K562 (cell line): ENCODE measurements around the gene PTK6. TPM values are rescaled to one million over a fixed set of nuclear protein-coding genes. Genes with fewer than 3 reads are reported as not detected.

Source experiments
- ATAC-seq: fragments of 200-7000 bp; cut with Tn5 transposase; 3 replicates; pipeline ENCODE4 v1.9.1; 2020; ENCODE audit warnings: moderate library complexity
- BruUV-seq: library from RNA; stranded (reverse); fragments of 400-500 nt; replicated peaks from 2 replicates; lab custom pipeline; 2021; lab: Mats Ljungman, UMichigan
- CTCF ChIA-PET: fragments of 300-600 bp; formaldehyde crosslinking; extraction: SDS; loops from one replicate; lab custom pipeline; 2021; ENCODE audit warnings: low intra/inter-chr PET ratio; lab: Yijun Ruan, JAX
- POLR2A ChIA-PET: fragments of 300-600, 350-650 bp; sonication (Branson Sonifier 250); formaldehyde crosslinking; extraction: SDS; loops from one replicate; lab custom pipeline; 2021; ENCODE audit warnings: antibody characterized with exemption, inconsistent platforms; lab: Yijun Ruan, JAX
- DNase-seq, 4 experiments: peaks; one replicate each; pipeline versions ENCODE4 v3.0.0 to v3.0.0-alpha.2; 2011 to 2018; ENCODE audit warnings: low spot score in 3 of 4, mixed read lengths in 3 of 4; ENCODE audit errors: extremely low read depth in 1 of 4
- FAIRE-seq: peaks from 2 replicates; lab custom pipeline; 2011; peaks lifted over from hg19 to GRCh38; lab: Jason Lieb, UNC
- H2AFZ ChIP-seq: 2 replicates; pipeline ENCODE4 v1.6.0; 2011; ENCODE audit warnings: low read depth, low read length, control low read depth, inconsistent platforms
- H3K27ac ChIP-seq: fragments of 200-600 bp; 3 replicates; pipeline ENCODE4 v1.8.0; 2011; ENCODE audit warnings: low read depth, mild to moderate bottlenecking, control low read depth, inconsistent platforms, low read length, moderate library complexity, mixed read lengths; ENCODE audit errors: extremely low read depth
- H3K27me3 ChIP-seq, 2 experiments: fragments of 300-600 bp in 1 of 2; 2 replicates in 1 of 2; 3 replicates in 1 of 2; pipeline versions ENCODE4 v1.6.0 to v1.8.0; 2011; ENCODE audit warnings: inconsistent platforms in 2 of 2, low read length in 2 of 2, mild to moderate bottlenecking in 1 of 2, mixed read lengths in 1 of 2, moderate library complexity in 1 of 2; ENCODE audit not compliant: control insufficient read depth in 2 of 2, insufficient read depth in 2 of 2
- H3K36me3 ChIP-seq: fragments of 300-600 bp; 3 replicates; pipeline ENCODE4 v1.8.0; 2011; ENCODE audit warnings: mild to moderate bottlenecking, low read length, inconsistent platforms; ENCODE audit not compliant: control insufficient read depth, insufficient read depth
- H3K4me1 ChIP-seq, 2 experiments: fragments of 200-600 bp in 1 of 2; replicated peaks in 1 of 2; 2 replicates in 1 of 2; 3 replicates in 1 of 2; pipeline versions ENCODE4 v1.5.1 to v1.8.0; 2011; ENCODE audit warnings: inconsistent platforms in 2 of 2, low read length in 2 of 2, mild to moderate bottlenecking in 1 of 2, mixed read lengths in 1 of 2, moderate library complexity in 1 of 2; ENCODE audit not compliant: control insufficient read depth in 2 of 2, insufficient read depth in 2 of 2
- H3K4me2 ChIP-seq: 2 replicates; pipeline ENCODE4 v1.6.1; 2011; ENCODE audit warnings: low read length, control low read depth, inconsistent platforms, mixed read lengths; ENCODE audit not compliant: insufficient read depth
- H3K4me3 ChIP-seq: fragments of 200-600 bp; sonication (generic), shearing (Covaris generic); 2 replicates; pipeline ENCODE4 v1.5.1; 2016; ENCODE audit warnings: control low read depth, inconsistent platforms
- H3K79me2 ChIP-seq: fragments of 200-600 bp; 3 replicates; pipeline ENCODE4 v1.8.0; 2011; ENCODE audit warnings: low read length, inconsistent platforms; ENCODE audit not compliant: control insufficient read depth, insufficient read depth
- H3K9ac ChIP-seq, 2 experiments: 2 replicates each; pipeline versions ENCODE4 v1.6.0 to v1.6.1; 2011; ENCODE audit warnings: low read depth in 2 of 2, low read length in 2 of 2, control low read depth in 1 of 2, inconsistent platforms in 1 of 2, mild to moderate bottlenecking in 1 of 2, mixed read lengths in 1 of 2; ENCODE audit not compliant: insufficient read depth in 1 of 2
- H3K9me1 ChIP-seq: one replicate; pipeline ENCODE4 v1.6.0; 2011; ENCODE audit warnings: inconsistent platforms, mild to moderate bottlenecking, low read length, moderate library complexity; ENCODE audit not compliant: control insufficient read depth, insufficient read depth
- H3K9me3 ChIP-seq: replicated peaks from 2 replicates; pipeline ENCODE4 v1.5.1; 2011; ENCODE audit warnings: low read depth, low read length, inconsistent platforms; ENCODE audit not compliant: control insufficient read depth, insufficient read depth
- H4K20me1 ChIP-seq: replicated peaks from 2 replicates; pipeline ENCODE4 v1.6.1; 2011; ENCODE audit warnings: low read length, inconsistent platforms, mixed read lengths; ENCODE audit not compliant: control insufficient read depth, insufficient read depth
- ATF4 ChIP-seq: fragments of 450-650 bp; formaldehyde crosslinking; IDR thresholded peaks from 2 replicates; pipeline ENCODE4 v1.4.0; 2022; ENCODE audit warnings: mild to moderate bottlenecking, moderate library complexity
- HNRNPUL1 ChIP-seq: fragments of 200-400 bp; formaldehyde crosslinking; IDR thresholded peaks from 2 replicates; pipeline ENCODE4 v1.6.1; 2017; ENCODE audit warnings: low read length
- MLX ChIP-seq, 2 experiments: fragments of 450-650 bp in 1 of 2; sonication (generic) in 1 of 2; formaldehyde crosslinking; conservative IDR thresholded peaks; 2 replicates each; pipeline versions ENCODE4 v1.4.0 to v1.8.1; 2020 to 2022; ENCODE audit warnings: mild to moderate bottlenecking in 1 of 2, missing genetic modification reagents in 1 of 2
- MNT ChIP-seq, 2 experiments: fragments of 450-650 bp; conservative IDR thresholded peaks; 2 replicates each; pipeline ENCODE4 v1.6.1; 2017; ENCODE audit warnings: mild to moderate bottlenecking in 2 of 2, moderate library complexity in 2 of 2
- MYNN ChIP-seq, 2 experiments: sonication (generic); formaldehyde crosslinking in 1 of 2; IDR thresholded peaks; 2 replicates each; pipeline versions ENCODE4 v1.5.0 to v1.6.1; 2016 to 2020; ENCODE audit warnings: antibody characterized with exemption in 1 of 2, missing genetic modification reagents in 1 of 2
- NFIC ChIP-seq: fragments of 450-650 bp; IDR thresholded peaks from 2 replicates; pipeline ENCODE4 v1.6.1; 2017; ENCODE audit warnings: mild to moderate bottlenecking, inconsistent platforms
- POLR2AphosphoS5 ChIP-seq: IDR thresholded peaks from 2 replicates; pipeline ENCODE4 v1.6.1; 2011; ENCODE audit warnings: mild to moderate bottlenecking, low read depth, low read length, moderate library complexity; ENCODE audit not compliant: control insufficient read depth, insufficient read depth
- PRMT5 ChIP-seq: sonication (generic); formaldehyde crosslinking; IDR thresholded peaks from 2 replicates; pipeline ENCODE4 v1.5.0; 2020; ENCODE audit warnings: missing genetic modification reagents
- RFX7 ChIP-seq: fragments of 250-450 bp; sonication (Bioruptor Pico); IDR thresholded peaks from 2 replicates; pipeline ENCODE4 v1.5.1; 2021; ENCODE audit warnings: mild to moderate bottlenecking
- TSC22D4 ChIP-seq: fragments of 450-650 bp; IDR thresholded peaks from 2 replicates; pipeline ENCODE4 v1.6.1; 2016; ENCODE audit warnings: missing genetic modification characterization, missing biosample characterization, control low read depth
- ZBTB34 ChIP-seq: fragments of 250-450 bp; sonication (Bioruptor Pico); IDR thresholded peaks from 2 replicates; pipeline ENCODE4 v1.8.0; 2021; ENCODE audit warnings: mild to moderate bottlenecking, moderate library complexity
- ZNF696 ChIP-seq: fragments of 250-450 bp; sonication (Bioruptor Pico); conservative IDR thresholded peaks from 2 replicates; pipeline ENCODE4 v1.4.0; 2020; ENCODE audit warnings: mild to moderate bottlenecking, moderate library complexity
- WGBS: fragments of 100-300 bp; shearing (Covaris generic); methylation state at CpG from one replicate; pipeline ENCODE4 v1.1.6; 2016; ENCODE audit warnings: low coverage, mixed read lengths; ENCODE audit not compliant: insufficient coverage; ENCODE audit errors: missing lambda C conversion rate; 5-methylcytosine and 5-hydroxymethylcytosine counted together
- in situ Hi-C: fragments of 300-500 bp; cut with MboI; formaldehyde crosslinking; loops from 4 replicates; pipeline ENCODE4 v1.15.0; 2018; ENCODE audit warnings: inconsistent platforms, mixed read lengths
- intact Hi-C: fragments of 100-400 bp; cut with micrococcal nuclease; formaldehyde crosslinking; loops from 2 replicates; pipeline ENCODE4 v1.14.2; 2022
- polyA plus RNA-seq, 8 experiments: library from polyadenylated mRNA; depleted of rRNA in 4 of 8; stranded (reverse) in 5 of 8; unstranded in 3 of 8; fragments of >200 nt; fragmentation: Nextera tagmentation in 2 of 8; fragmentation: Illumina TruSeq in 1 of 8; extraction: Ambion mirVana in 2 of 8; extraction: Trizol in 1 of 8; gene quantifications; 2 replicates each; pipeline versions ENCODE4 v1.2.1 to v1.2.3, GENCODE V29; 2011 to 2014; ENCODE audit warnings: inconsistent platforms in 1 of 8, missing spikeins in 1 of 8
- total RNA-seq, 7 experiments: library from RNA; depleted of rRNA in 6 of 7; stranded (reverse); fragments of >200 nt in 6 of 7; fragmentation: Illumina TruSeq in 2 of 7; extraction: Trizol in 2 of 7; gene quantifications; 2 replicates each; pipeline versions ENCODE4 v1.2.1 to v1.2.3, GENCODE V29; 2011 to 2021; ENCODE audit warnings: low replicate concordance in 1 of 7

PTK6 gene
- total and polyA plus RNA-seq, 9 of the 15 experiments (the other 6 are each of a cell fraction or from before 2014, with no cell fraction given): 0.07 TPM; not detected in 8

GRCh38 chr20:63539092-63539430 is 1.9 kb upstream of the PTK6 start:
- Histone ChIP-seq H3K79me2 (no peaks in the 10 kb centered on the region), H3K4me2 (no peak overlapping the region), H3K9me3 (no peaks in the 10 kb centered on the region), H3K36me3 (no peaks in the 10 kb centered on the region), H3K27ac (no peak overlapping the region), H3K27me3 (peaks cover 0 to 22% of the 10 kb centered on the region in 2 experiments; a peak in 2 of 5 replicates), H4K20me1 (peaks cover 3% of the 10 kb centered on the region), H3K4me1 (peaks cover 6 to 91% of the 10 kb centered on the region in 2 experiments; a peak in 4 of 5 replicates), H2AFZ (no peak overlapping the region), H3K9me1 (no peaks in the 10 kb centered on the region), H3K4me3 (no peak overlapping the region), H3K9ac (no peak overlapping the region)
- TF ChIP-seq POLR2AphosphoS5 (no peak), TSC22D4 (tag) (no peak), RFX7 (no peak), MLX (CRISPR knock-in tag; conservative IDR thresholded peaks at IDR 0.05) (no peak), MYNN (IDR thresholded peaks at IDR 0.05) (no peak), MYNN (CRISPR knock-in tag; IDR thresholded peaks at IDR 0.05) (no peak), ATF4 (CRISPR knock-in tag) (no peak), ZNF696 (no peak), NFIC (no peak), HNRNPUL1 (no peak), PRMT5 (CRISPR knock-in tag) (no peak), MNT (conservative IDR thresholded peaks at IDR 0.05) (no peak), ZBTB34 (CRISPR knock-in tag) (no peak)
- ChIA-PET POLR2A (interaction anchor here (0.5 to 1.1 kb wide), 5 partner anchors 16 to 526 kb away, joined by 3 to 6 read pairs (median 3); partner anchors contain the start of gene PRPF6), CTCF (interaction anchor here (0.6 to 3.4 kb wide), 2 partner anchors 435 to 747 kb away, joined by 3 to 25 read pairs; no protein-coding TSS in a partner anchor)
- DNase-seq (no peak), ATAC-seq (no peak), FAIRE-seq (no peak)
- intact Hi-C loops: loop anchor here (2.0 to 10.0 kb wide), 4 partner anchors 116 to 498 kb away; partner anchors contain the start of genes ARFRP1, C20orf204, RTEL1 and STMN3
- no TSS peak for BruUV-seq
- 51% methylated on average over 8 of the region's 12 CpGs for WGBS
- in situ Hi-C loops: no loop called here
